ENCODE measurements around the gene PARP12.

Gene PARP12

GRCh38 chr7:140025814-140026433 lies 36.8 kb downstream of the PARP12 start:
- Histone ChIP-seq H3K4me1 (ENCODE audit: control insufficient read depth, insufficient read depth, low read length) (no peaks in the 10 kb centered on the region), H3K36me3 (ENCODE audit: control insufficient read depth in 2 of 2, insufficient read depth in 1 of 2, low read length in 2 of 2) (no peaks in the 10 kb centered on the region), H3K4me3 (ENCODE audit: low read depth, low read length) (no peak overlapping the region), H3K27ac (ENCODE audit: extremely low read depth, low read depth, low read length) (no peak overlapping the region), H3K9me3 (ENCODE audit: control insufficient read depth, insufficient read depth, low read depth, low read length) (no peaks in the 10 kb centered on the region)
- ChIA-PET POLR2A (no interaction called here), CTCF (no interaction called here)
- no peak for TF ChIP-seq ZNF610 (tag by site-specific recombination; IDR thresholded peaks at IDR 0.05; ENCODE audit: borderline replicate concordance)
- no peak for TF ChIP-seq ZNF48 (tag by site-specific recombination; IDR thresholded peaks at IDR 0.05)
- TF ChIP-seq ZNF449 (tag by site-specific recombination; IDR thresholded peaks at IDR 0.05), result no peak
- no peak for TF ChIP-seq ZNF239 (tag by site-specific recombination; IDR thresholded peaks at IDR 0.05)
- no peak for TF ChIP-seq ZNF670 (tag by site-specific recombination; IDR thresholded peaks at IDR 0.05; ENCODE audit: low read depth)
- no peak for TF ChIP-seq ZNF2 (tag by site-specific recombination; IDR thresholded peaks at IDR 0.05)
- no peak for TF ChIP-seq ZNF585B (tag by site-specific recombination; IDR thresholded peaks at IDR 0.05)
- TF ChIP-seq ZNF514 (tag by site-specific recombination; IDR thresholded peaks at IDR 0.05), result no peak
- no peak for TF ChIP-seq ZNF792 (tag by site-specific recombination; IDR thresholded peaks at IDR 0.05)
- no peak for TF ChIP-seq ZNF354C (tag by site-specific recombination; IDR thresholded peaks at IDR 0.05; ENCODE audit: borderline replicate concordance, low read depth)

GRCh38 chr7:140025241-140025640 lies 37.5 kb downstream of the PARP12 start:
- TF ChIP-seq SCRT2 (tag by site-specific recombination; IDR thresholded peaks at IDR 0.05) (no peak), ZNF133 (tag by site-specific recombination; IDR thresholded peaks at IDR 0.05) (no peak), ZNF335 (tag by site-specific recombination; conservative IDR thresholded peaks at IDR 0.05) (no peak), ZBTB17 (tag by site-specific recombination; IDR thresholded peaks at IDR 0.05) (no peak), PRDM2 (tag by site-specific recombination; IDR thresholded peaks at IDR 0.05; ENCODE audit: borderline replicate concordance) (no peak), HOXC10 (CRISPR knock-in tag; IDR thresholded peaks at IDR 0.05) (no peak), GLI2 (tag by site-specific recombination; IDR thresholded peaks at IDR 0.05; ENCODE audit: borderline replicate concordance, low read depth) (no peak), ZNF350 (tag by site-specific recombination; IDR thresholded peaks at IDR 0.05) (no peak), GLIS1 (tag by site-specific recombination; IDR thresholded peaks at IDR 0.05) (no peak), PRDM6 (tag by site-specific recombination; IDR thresholded peaks at IDR 0.05) (no peak)
- POLR2A ChIA-PET, result no interaction called here
- Histone ChIP-seq H3K27ac (ENCODE audit: extremely low read depth, low read depth, low read length) (no peak overlapping the region), H3K36me3 (ENCODE audit: control insufficient read depth in 2 of 2, insufficient read depth in 1 of 2, low read length in 2 of 2) (no peaks in the 10 kb centered on the region), H3K9me3 (ENCODE audit: control insufficient read depth, insufficient read depth, low read depth, low read length) (no peaks in the 10 kb centered on the region), H3K4me1 (ENCODE audit: control insufficient read depth, insufficient read depth, low read length) (no peaks in the 10 kb centered on the region), H3K4me3 (ENCODE audit: low read depth, low read length) (no peak overlapping the region)
- CTCF ChIA-PET, result no interaction called here

Data from HEK293 (cell line).